ENCODE data around the gene CDH11.

The CDH11 gene

GRCh38 chr16:65123396-65124211, 1.7 kb upstream of the CDH11 start:
- Histone ChIP-seq H3K4me3 (ENCODE audit: low read length) (no peak overlapping the region), H3K79me2 (ENCODE audit: low read length) (no peaks in the 10 kb centered on the region), H3K9me3 (ENCODE audit: insufficient read depth, low read length) (no peaks in the 10 kb centered on the region), H2AFZ (ENCODE audit: low read depth, low read length) (no peak overlapping the region), H3K27me3 (ENCODE audit: low read depth, low read length) (no peaks in the 10 kb centered on the region), H3K27ac (ENCODE audit: low read length) (no peak overlapping the region), H4K20me1 (ENCODE audit: insufficient read depth, low read length) (no peaks in the 10 kb centered on the region), H3K36me3 (replicated peaks; ENCODE audit: low read depth, low read length) (no peaks in the 10 kb centered on the region), H3K9ac (ENCODE audit: low read length) (no peak overlapping the region), H3K4me1 (ENCODE audit: low read length) (no peaks in the 10 kb centered on the region), H3K4me2 (ENCODE audit: low read length) (no peak overlapping the region)
- TF ChIP-seq EZH2phosphoT487 (IDR thresholded peaks at IDR 0.05; ENCODE audit: low read depth) (no peak), CTCF (IDR thresholded peaks at IDR 0.05; ENCODE audit: low read depth, low read length) (no peak)

GRCh38 chr16:65122724-65123395, 997 bp upstream of the CDH11 start:
- Histone ChIP-seq H3K4me1 (ENCODE audit: low read length) (no peaks in the 10 kb centered on the region), H2AFZ (ENCODE audit: low read depth, low read length) (no peak overlapping the region), H3K79me2 (ENCODE audit: low read length) (no peaks in the 10 kb centered on the region), H3K4me3 (ENCODE audit: low read length) (no peak overlapping the region), H3K27ac (ENCODE audit: low read length) (no peak overlapping the region), H3K9me3 (ENCODE audit: insufficient read depth, low read length) (no peaks in the 10 kb centered on the region), H4K20me1 (ENCODE audit: insufficient read depth, low read length) (no peaks in the 10 kb centered on the region), H3K9ac (ENCODE audit: low read length) (no peak overlapping the region), H3K4me2 (ENCODE audit: low read length) (no peak overlapping the region), H3K27me3 (ENCODE audit: low read depth, low read length) (no peaks in the 10 kb centered on the region), H3K36me3 (replicated peaks; ENCODE audit: low read depth, low read length) (no peaks in the 10 kb centered on the region)
- TF ChIP-seq EZH2phosphoT487 (IDR thresholded peaks at IDR 0.05; ENCODE audit: low read depth) (no peak), CTCF (IDR thresholded peaks at IDR 0.05; ENCODE audit: low read depth, low read length) (no peak)

DNA sequence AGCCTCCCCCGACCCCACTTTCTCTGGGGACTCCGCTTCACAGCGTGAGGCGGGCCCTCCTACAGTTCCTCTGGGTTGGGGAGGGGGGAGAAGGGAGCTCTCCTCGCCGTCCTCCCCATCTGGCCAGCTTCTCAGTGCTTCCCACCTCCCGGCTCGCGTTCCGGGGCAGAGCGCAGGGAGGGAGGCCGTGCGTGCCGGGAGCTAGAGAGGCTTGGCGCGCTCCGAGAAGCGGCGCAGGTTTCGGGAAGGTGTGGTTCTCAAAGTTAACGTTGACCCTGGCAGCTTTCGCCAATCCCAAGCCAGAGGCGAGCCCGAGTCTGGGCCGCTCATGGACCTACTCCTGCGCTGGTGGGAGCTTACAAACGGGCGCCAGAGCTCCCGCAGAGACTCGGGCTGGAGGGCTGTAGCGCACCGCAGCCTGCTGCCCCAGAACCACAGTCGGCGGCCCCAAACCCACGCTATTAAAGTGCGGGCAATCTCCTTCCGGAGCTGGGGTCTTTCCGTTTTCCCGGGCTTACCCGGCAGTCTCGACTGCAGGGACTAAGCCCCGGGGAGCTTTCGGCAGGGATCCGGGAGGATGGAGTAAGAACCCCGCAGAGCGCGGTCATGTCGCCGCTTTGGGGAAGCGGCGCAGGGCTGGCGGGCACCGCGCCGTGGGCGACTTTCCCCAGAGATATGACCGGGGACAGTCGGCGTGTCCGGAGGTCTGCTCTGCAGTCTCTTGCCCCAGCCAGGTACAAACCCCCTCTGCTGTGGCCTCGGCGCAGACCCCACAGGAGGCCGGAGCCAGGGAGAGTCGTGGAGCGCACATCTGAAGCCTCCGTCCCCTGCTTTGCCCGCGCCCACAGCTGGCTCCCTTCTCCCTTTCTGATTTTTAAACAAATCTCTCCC, 787 bp downstream of the CDH11 start:
- no peak overlapping the region for H3K9ac ChIP-seq (ENCODE audit: low read length)
- H3K79me2 ChIP-seq (ENCODE audit: low read length): no peaks in the 10 kb centered on the region
- H3K36me3 ChIP-seq (replicated peaks; ENCODE audit: low read depth, low read length): no peaks in the 10 kb centered on the region
- no peak overlapping the region for H2AFZ ChIP-seq (ENCODE audit: low read depth, low read length)
- TF ChIP-seq EZH2phosphoT487 (IDR thresholded peaks at IDR 0.05; ENCODE audit: low read depth) (no peak), CTCF (IDR thresholded peaks at IDR 0.05; ENCODE audit: low read depth, low read length) (no peak)
- H3K4me3 ChIP-seq (ENCODE audit: low read length): no peak overlapping the region
- H3K27ac ChIP-seq (ENCODE audit: low read length): no peak overlapping the region
- H3K4me2 ChIP-seq (ENCODE audit: low read length): no peak overlapping the region
- H3K9me3 ChIP-seq (ENCODE audit: insufficient read depth, low read length): no peaks in the 10 kb centered on the region
- no peaks in the 10 kb centered on the region for H3K4me1 ChIP-seq (ENCODE audit: low read length)
- H4K20me1 ChIP-seq (ENCODE audit: insufficient read depth, low read length): no peaks in the 10 kb centered on the region
- no peaks in the 10 kb centered on the region for H3K27me3 ChIP-seq (ENCODE audit: low read depth, low read length)

DNA sequence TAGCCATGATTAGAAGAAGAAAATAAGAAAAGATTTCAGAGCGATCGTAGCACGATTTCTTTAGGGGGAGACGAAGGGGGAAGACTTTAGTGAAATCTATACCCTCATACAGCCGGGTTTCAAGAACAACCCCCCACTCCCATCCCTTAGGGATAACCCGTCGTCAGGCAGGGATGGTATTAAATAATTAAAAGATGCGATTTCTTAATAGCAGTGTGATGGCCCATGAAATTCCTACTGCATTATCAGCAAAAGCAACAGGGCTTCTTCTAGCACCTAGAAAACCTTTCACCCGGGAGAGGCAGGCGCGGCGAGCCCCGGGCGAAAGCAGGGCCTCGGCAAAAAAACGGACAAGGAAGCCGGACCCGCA, 1.4 kb downstream of the CDH11 start:
- Histone ChIP-seq H3K27ac (ENCODE audit: low read length) (no peak overlapping the region), H4K20me1 (ENCODE audit: insufficient read depth, low read length) (no peaks in the 10 kb centered on the region), H3K9ac (ENCODE audit: low read length) (no peak overlapping the region), H3K36me3 (replicated peaks; ENCODE audit: low read depth, low read length) (no peaks in the 10 kb centered on the region), H3K27me3 (ENCODE audit: low read depth, low read length) (no peaks in the 10 kb centered on the region), H2AFZ (ENCODE audit: low read depth, low read length) (no peak overlapping the region), H3K9me3 (ENCODE audit: insufficient read depth, low read length) (no peaks in the 10 kb centered on the region), H3K4me3 (ENCODE audit: low read length) (no peak overlapping the region), H3K79me2 (ENCODE audit: low read length) (no peaks in the 10 kb centered on the region), H3K4me2 (ENCODE audit: low read length) (no peak overlapping the region), H3K4me1 (ENCODE audit: low read length) (no peaks in the 10 kb centered on the region)
- no peak for TF ChIP-seq CTCF (IDR thresholded peaks at IDR 0.05; ENCODE audit: low read depth, low read length)
- no peak for TF ChIP-seq EZH2phosphoT487 (IDR thresholded peaks at IDR 0.05; ENCODE audit: low read depth)
